ENCODE measurements around the gene EDC4. TPM values are rescaled to one million over a fixed set of nuclear protein-coding genes. Genes with fewer than 3 reads are reported as not detected.

EDC4 gene
- total and polyA plus RNA-seq, 2 of the 13 experiments (the other 11 are each of a cell fraction or from before 2014, with no cell fraction given): 51.4 to 59.1 TPM

- no peak for TF ChIP-seq MTF2 (CRISPR knock-in tag; IDR thresholded peaks at IDR 0.05; ENCODE audit: borderline replicate concordance)
- TF ChIP-seq GMEB2 (CRISPR knock-in tag; IDR thresholded peaks at IDR 0.05; ENCODE audit: low read depth): no peak
- no peak for TF ChIP-seq HOMEZ (CRISPR knock-in tag; IDR thresholded peaks at IDR 0.05; ENCODE audit: low read depth)
- 0 out of 2 replicates have a peak, but pooled peaks have one; percentile 10 for TF ChIP-seq ZNF879 (CRISPR knock-in tag; IDR thresholded peaks at IDR 0.05)
- no peak for TF ChIP-seq DMTF1 (CRISPR knock-in tag; IDR thresholded peaks at IDR 0.05)
- TF ChIP-seq GLMP (CRISPR knock-in tag; IDR thresholded peaks at IDR 0.05; ENCODE audit: borderline replicate concordance): no peak
- TF ChIP-seq KDM5A (IDR thresholded peaks at IDR 0.05; ENCODE audit: borderline replicate concordance, low read length): peak; percentile 78; the same call in 1 of the 2 replicates
- no peak for TF ChIP-seq ZNF569 (CRISPR knock-in tag; IDR thresholded peaks at IDR 0.05; ENCODE audit: borderline replicate concordance)
- no peak for TF ChIP-seq TAF15 (IDR thresholded peaks at IDR 0.05; ENCODE audit: low read depth, low read length, poor library complexity, severe bottlenecking)
- TF ChIP-seq SRSF4 (IDR thresholded peaks at IDR 0.05; ENCODE audit: low read depth, low read length, poor library complexity, severe bottlenecking): no peak
- no peak for TF ChIP-seq FOXO1 (CRISPR knock-in tag; IDR thresholded peaks at IDR 0.05)
- no peak for TF ChIP-seq ZNF264 (CRISPR knock-in tag; IDR thresholded peaks at IDR 0.05)
- no peak for TF ChIP-seq HNF4A (CRISPR knock-in tag; IDR thresholded peaks at IDR 0.05)
- TF ChIP-seq PATZ1 (CRISPR knock-in tag; IDR thresholded peaks at IDR 0.05): no peak
- TF ChIP-seq ZNF598 (CRISPR knock-in tag; IDR thresholded peaks at IDR 0.05; ENCODE audit: borderline replicate concordance): no peak; the same call in 1 of the 2 replicates
- no peak for TF ChIP-seq U2AF2 (IDR thresholded peaks at IDR 0.05; ENCODE audit: low read depth, low read length)
Observed at GRCh38 chr16:67873435-67874370, 851 bp downstream of the EDC4 start (continued).
